Measurements from ENCODE around the gene CACNB4.

DNA sequence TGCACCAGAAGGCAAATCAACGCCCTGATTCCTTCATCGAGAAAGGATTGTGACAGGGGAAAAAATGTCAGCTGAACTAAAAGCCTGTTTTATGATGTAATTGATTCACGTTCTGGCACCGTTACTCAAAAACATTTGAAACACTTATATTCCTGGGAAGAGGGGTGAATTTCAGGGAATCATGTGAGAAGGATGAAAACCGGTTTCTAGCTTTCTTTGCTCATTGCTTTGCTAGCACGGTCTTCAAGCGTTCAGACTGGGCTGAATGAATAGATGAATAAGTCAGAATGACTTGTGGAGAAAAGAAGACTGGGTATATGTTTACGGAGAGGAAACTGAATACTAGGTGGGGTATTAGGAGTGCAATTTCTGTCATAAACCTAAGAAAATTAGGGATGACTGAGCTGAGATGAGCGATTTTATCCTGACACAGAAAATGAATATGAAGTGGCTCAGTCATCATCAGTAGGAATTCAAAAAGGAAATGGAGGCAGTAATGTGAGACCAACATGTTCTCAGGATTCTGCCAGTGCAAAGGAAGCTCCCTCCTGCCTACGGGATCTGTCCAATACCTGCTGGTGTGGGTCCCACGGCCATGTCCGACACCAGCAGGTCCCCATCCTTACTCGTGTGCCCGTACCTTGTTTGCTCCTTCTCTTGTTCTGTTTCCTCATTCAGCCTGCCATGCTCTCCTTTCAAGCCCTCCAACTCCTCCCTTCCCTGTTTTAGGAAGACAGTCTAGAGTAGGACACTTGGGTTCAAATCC, 146.0 kb downstream of the CACNB4 start:
- TF ChIP-seq, protein P1, sequence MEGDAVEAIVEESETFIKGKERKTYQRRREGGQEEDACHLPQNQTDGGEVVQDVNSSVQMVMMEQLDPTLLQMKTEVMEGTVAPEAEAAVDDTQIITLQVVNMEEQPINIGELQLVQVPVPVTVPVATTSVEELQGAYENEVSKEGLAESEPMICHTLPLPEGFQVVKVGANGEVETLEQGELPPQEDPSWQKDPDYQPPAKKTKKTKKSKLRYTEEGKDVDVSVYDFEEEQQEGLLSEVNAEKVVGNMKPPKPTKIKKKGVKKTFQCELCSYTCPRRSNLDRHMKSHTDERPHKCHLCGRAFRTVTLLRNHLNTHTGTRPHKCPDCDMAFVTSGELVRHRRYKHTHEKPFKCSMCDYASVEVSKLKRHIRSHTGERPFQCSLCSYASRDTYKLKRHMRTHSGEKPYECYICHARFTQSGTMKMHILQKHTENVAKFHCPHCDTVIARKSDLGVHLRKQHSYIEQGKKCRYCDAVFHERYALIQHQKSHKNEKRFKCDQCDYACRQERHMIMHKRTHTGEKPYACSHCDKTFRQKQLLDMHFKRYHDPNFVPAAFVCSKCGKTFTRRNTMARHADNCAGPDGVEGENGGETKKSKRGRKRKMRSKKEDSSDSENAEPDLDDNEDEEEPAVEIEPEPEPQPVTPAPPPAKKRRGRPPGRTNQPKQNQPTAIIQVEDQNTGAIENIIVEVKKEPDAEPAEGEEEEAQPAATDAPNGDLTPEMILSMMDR (IDR thresholded peaks at IDR 0.05), result no peak
- TF ChIP-seq, protein P2, sequence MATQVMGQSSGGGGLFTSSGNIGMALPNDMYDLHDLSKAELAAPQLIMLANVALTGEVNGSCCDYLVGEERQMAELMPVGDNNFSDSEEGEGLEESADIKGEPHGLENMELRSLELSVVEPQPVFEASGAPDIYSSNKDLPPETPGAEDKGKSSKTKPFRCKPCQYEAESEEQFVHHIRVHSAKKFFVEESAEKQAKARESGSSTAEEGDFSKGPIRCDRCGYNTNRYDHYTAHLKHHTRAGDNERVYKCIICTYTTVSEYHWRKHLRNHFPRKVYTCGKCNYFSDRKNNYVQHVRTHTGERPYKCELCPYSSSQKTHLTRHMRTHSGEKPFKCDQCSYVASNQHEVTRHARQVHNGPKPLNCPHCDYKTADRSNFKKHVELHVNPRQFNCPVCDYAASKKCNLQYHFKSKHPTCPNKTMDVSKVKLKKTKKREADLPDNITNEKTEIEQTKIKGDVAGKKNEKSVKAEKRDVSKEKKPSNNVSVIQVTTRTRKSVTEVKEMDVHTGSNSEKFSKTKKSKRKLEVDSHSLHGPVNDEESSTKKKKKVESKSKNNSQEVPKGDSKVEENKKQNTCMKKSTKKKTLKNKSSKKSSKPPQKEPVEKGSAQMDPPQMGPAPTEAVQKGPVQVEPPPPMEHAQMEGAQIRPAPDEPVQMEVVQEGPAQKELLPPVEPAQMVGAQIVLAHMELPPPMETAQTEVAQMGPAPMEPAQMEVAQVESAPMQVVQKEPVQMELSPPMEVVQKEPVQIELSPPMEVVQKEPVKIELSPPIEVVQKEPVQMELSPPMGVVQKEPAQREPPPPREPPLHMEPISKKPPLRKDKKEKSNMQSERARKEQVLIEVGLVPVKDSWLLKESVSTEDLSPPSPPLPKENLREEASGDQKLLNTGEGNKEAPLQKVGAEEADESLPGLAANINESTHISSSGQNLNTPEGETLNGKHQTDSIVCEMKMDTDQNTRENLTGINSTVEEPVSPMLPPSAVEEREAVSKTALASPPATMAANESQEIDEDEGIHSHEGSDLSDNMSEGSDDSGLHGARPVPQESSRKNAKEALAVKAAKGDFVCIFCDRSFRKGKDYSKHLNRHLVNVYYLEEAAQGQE (IDR thresholded peaks at IDR 0.05; ENCODE audit: insufficient read depth in 1 of 2, low read depth in 2 of 2, low read length in 1 of 2), result no peak
- TF ChIP-seq TCF7L2 (IDR thresholded peaks at IDR 0.05; ENCODE audit: low read depth, low read length) (no peak), POLR2AphosphoS5 (IDR thresholded peaks at IDR 0.05; ENCODE audit: low read depth, low read length) (no peak), SIN3A (IDR thresholded peaks at IDR 0.05; ENCODE audit: borderline replicate concordance, insufficient read depth, low read depth, low read length) (no peak)

Data from Panc1 (cell line).